Upper lobe of left lung (tissue), 6 donors: Measurements from ENCODE around the gene ETNK1. TPM values are rescaled to one million over a fixed set of nuclear protein-coding genes. Genes with fewer than 3 reads are reported as not detected.

Source experiments
- ATAC-seq, 2 donors: fragments of 200-7000 bp; cut with Tn5 transposase; one replicate each; pipeline ENCODE4 v1.9.1; 2022; ENCODE audit warnings: mild to moderate bottlenecking in 2 of 2, moderate library complexity in 2 of 2; ENCODE audit not compliant: low FRiP score in 2 of 2
- DNase-seq, 2 donors: peaks; one replicate each; pipeline ENCODE4 v3.0.0-alpha.2; 2019 to 2020
- H3K27ac ChIP-seq, 4 donors: fragments of 200-600 bp; sonication (generic); one replicate each; pipeline ENCODE4 v1.5.1; 2016 to 2019
- H3K27me3 ChIP-seq, 4 donors: fragments of 200-600 bp; sonication (generic); one replicate each; pipeline ENCODE4 v1.5.1; 2017 to 2019
- H3K36me3 ChIP-seq, 4 donors: fragments of 200-600 bp; sonication (generic); one replicate each; pipeline ENCODE4 v1.5.1; 2016 to 2019
- H3K4me1 ChIP-seq, 4 donors: fragments of 200-600 bp; sonication (generic); one replicate each; pipeline ENCODE4 v1.5.1; 2018 to 2019
- H3K4me3 ChIP-seq, 4 donors: fragments of 200-600 bp; sonication (generic); one replicate each; pipeline ENCODE4 v1.5.1; 2017 to 2019; ENCODE audit warnings: mild to moderate bottlenecking in 2 of 4, moderate library complexity in 1 of 4
- H3K9me3 ChIP-seq, 4 donors: fragments of 200-600 bp; sonication (generic); one replicate each; pipeline ENCODE4 v1.5.1; 2018 to 2019
- EP300 ChIP-seq, 4 donors: sonication (generic); formaldehyde crosslinking; IDR thresholded peaks; one replicate each; pipeline ENCODE4 v1.5.1; 2017; ENCODE audit warnings: antibody characterized with exemption in 4 of 4, control low read depth in 2 of 4
- POLR2A ChIP-seq, 4 donors: fragments of 450-650 bp; IDR thresholded peaks; one replicate each; pipeline ENCODE4 v1.5.1; 2016 to 2017; ENCODE audit warnings: antibody characterized with exemption in 4 of 4, mild to moderate bottlenecking in 2 of 4
- POLR2AphosphoS5 ChIP-seq, 2 donors: sonication (generic); formaldehyde crosslinking; IDR thresholded peaks; one replicate each; pipeline ENCODE4 v1.5.1; 2017; ENCODE audit warnings: antibody characterized with exemption in 2 of 2
- WGBS, 2 donors: methylation state at CpG; one replicate each; pipeline ENCODE4 v1.1.5; 2017 to 2018; 5-methylcytosine and 5-hydroxymethylcytosine counted together
- total RNA-seq, 6 donors: library from RNA; depleted of rRNA in 4 of 6; stranded (reverse); fragments of >200 nt in 4 of 6; gene quantifications; one replicate each; pipeline versions ENCODE4 v1.1.0 to v1.2.1, GENCODE V29; 2016 to 2021
- TF ChIP-seq, protein P1 (sequence below), 6 experiments: fragments of 450-650 bp in 4 of 6; fragments of 200-600 bp in 2 of 6; sonication (generic) in 2 of 6; IDR thresholded peaks; one replicate each; pipeline ENCODE4 v1.5.1; 2016 to 2019; ENCODE audit warnings: antibody characterized with exemption in 6 of 6
- donor health status: DM: no; HTN: no; CAD: no; lungs with moderate emphysema.
- donor health status: DM: no; HTN: yes; CAD: no; lungs with severe emphysema.

ETNK1 gene
- total RNA-seq, 6 donors from 2014 or later, result 17.2 to 69.7 (median 47.5) TPM

DNA sequence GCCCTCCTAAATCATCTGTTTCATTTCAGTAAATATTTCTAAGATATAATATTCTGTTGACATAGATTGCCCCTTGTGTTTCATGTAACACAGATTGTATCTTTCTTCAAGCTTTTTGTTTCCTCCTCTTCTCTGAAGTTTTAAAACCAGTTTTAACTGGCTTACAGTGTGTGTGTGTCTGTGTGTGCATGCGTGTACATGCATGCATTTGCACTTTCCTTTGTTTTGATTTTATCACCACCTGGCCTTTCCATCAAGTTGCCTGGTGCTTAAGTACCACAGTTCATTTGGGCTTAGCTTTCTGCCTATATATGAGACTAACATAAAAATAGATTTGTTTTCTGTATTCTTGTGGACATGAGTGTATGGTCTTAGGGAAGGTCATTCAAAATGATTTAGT, 31.9 kb downstream of the ETNK1 start:
- H3K27me3 ChIP-seq, result no peaks in the 10 kb centered on the region
- WGBS, 2 donors, result 88 to 98% methylated on average over 1 of the region's 1 CpG
- peaks cover 0 to 8% (median 0%) of the 10 kb centered on the region in 4 donors for H3K36me3 ChIP-seq
- no peak overlapping the region for H3K4me3 ChIP-seq
- H3K4me1 ChIP-seq, result peaks cover 0 to 15% (median 3%) of the 10 kb centered on the region in 4 donors
- DNase-seq, result no peak
- TF ChIP-seq EP300 (IDR thresholded peaks at IDR 0.05) (no peak), POLR2AphosphoS5 (IDR thresholded peaks at IDR 0.05) (no peak), POLR2A (IDR thresholded peaks at IDR 0.05) (no peak)
- TF ChIP-seq, protein P1, sequence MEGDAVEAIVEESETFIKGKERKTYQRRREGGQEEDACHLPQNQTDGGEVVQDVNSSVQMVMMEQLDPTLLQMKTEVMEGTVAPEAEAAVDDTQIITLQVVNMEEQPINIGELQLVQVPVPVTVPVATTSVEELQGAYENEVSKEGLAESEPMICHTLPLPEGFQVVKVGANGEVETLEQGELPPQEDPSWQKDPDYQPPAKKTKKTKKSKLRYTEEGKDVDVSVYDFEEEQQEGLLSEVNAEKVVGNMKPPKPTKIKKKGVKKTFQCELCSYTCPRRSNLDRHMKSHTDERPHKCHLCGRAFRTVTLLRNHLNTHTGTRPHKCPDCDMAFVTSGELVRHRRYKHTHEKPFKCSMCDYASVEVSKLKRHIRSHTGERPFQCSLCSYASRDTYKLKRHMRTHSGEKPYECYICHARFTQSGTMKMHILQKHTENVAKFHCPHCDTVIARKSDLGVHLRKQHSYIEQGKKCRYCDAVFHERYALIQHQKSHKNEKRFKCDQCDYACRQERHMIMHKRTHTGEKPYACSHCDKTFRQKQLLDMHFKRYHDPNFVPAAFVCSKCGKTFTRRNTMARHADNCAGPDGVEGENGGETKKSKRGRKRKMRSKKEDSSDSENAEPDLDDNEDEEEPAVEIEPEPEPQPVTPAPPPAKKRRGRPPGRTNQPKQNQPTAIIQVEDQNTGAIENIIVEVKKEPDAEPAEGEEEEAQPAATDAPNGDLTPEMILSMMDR (IDR thresholded peaks at IDR 0.05), result no peak
- H3K27ac ChIP-seq, result no peak overlapping the region
- no peak for ATAC-seq
- no peaks in the 10 kb centered on the region for H3K9me3 ChIP-seq

DNA sequence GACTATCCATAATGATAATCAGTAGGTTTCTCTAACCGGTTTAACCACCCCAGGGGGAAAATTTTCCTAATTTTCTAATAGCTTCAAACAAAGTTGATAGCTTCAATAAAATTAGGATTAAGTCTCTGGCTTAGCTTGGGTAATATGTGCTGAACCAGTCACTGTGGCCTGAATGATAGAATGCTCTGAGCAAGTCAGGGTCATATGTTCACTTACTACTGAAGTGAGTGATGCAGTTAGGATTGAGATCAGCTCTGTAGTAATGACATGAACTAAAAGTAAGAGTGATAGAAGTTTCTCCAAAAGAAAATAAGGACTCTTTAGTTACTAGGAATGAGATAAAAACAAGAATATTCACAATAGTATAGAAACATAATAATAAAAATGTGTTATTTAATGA, 32.6 kb downstream of the ETNK1 start:
- no peaks in the 10 kb centered on the region for H3K27me3 ChIP-seq
- H3K4me1 ChIP-seq, result peaks cover 0 to 15% (median 3%) of the 10 kb centered on the region in 4 donors
- DNase-seq (no peak), ATAC-seq (no peak)
- H3K36me3 ChIP-seq, result peaks cover 0 to 15% (median 0%) of the 10 kb centered on the region in 4 donors
- no peak overlapping the region for H3K4me3 ChIP-seq
- 94 to 100% methylated on average over 1 of the region's 1 CpG for WGBS, 2 donors
- TF ChIP-seq POLR2AphosphoS5 (IDR thresholded peaks at IDR 0.05) (no peak), EP300 (IDR thresholded peaks at IDR 0.05) (no peak), POLR2A (IDR thresholded peaks at IDR 0.05) (no peak)
- TF ChIP-seq, protein P1 (IDR thresholded peaks at IDR 0.05), result no peak
- no peaks in the 10 kb centered on the region for H3K9me3 ChIP-seq
- H3K27ac ChIP-seq, result no peak overlapping the region

DNA sequence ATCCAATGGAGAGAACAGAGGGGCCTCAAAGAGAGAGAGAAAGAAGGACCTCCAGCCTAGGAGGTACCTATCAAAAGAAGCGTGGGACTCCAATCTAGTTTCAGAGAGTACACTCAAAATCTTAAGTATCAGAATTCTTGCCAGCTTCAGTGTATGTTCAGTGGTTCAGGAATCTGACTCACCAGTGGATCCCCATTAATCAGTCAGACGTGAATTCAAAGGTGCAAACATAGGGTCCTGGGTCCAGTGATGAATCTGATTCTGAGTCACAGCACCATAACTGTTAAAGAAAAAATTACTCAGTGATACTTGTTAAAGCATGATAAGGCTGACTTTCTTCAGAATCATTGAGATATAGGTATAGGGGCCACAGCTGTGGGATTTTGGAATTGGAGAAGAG, 33.2 kb downstream of the ETNK1 start:
- peaks cover 0 to 10% (median under 1%) of the 10 kb centered on the region in 4 donors for H3K4me1 ChIP-seq
- ATAC-seq, result no peak
- peaks cover 0 to 15% (median 0%) of the 10 kb centered on the region in 4 donors for H3K36me3 ChIP-seq
- H3K9me3 ChIP-seq, result no peaks in the 10 kb centered on the region
- H3K27ac ChIP-seq, result no peak overlapping the region
- TF ChIP-seq EP300 (IDR thresholded peaks at IDR 0.05), result no peak
- TF ChIP-seq POLR2A (IDR thresholded peaks at IDR 0.05), result no peak
- no peak for TF ChIP-seq POLR2AphosphoS5 (IDR thresholded peaks at IDR 0.05)
- TF ChIP-seq, protein P1 (IDR thresholded peaks at IDR 0.05), result no peak
- WGBS, 2 donors, result 66 to 75% methylated on average over 2 of the region's 2 CpGs
- no peak for DNase-seq
- no peaks in the 10 kb centered on the region for H3K27me3 ChIP-seq
- no peak overlapping the region for H3K4me3 ChIP-seq

DNA sequence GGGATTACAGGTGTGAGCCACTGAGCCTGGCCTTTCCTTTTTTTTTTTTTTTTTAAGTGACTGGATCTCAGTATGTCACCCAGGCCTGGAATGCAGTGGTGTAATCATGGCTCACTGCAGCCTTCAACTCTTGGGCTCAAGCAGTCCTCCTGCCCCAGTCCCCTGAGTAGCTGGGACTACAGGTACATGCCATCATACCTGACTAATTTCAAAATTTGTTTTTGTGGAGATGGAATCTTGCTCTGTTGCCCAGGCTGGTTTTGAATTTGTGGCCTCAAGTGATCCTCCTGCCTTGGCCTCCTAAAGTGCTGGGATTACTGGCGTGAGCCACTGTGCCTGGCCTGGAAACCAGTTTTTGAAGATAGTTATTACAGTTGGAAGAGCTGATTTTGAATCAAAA, 37.4 kb downstream of the ETNK1 start:
- H3K9me3 ChIP-seq, result no peaks in the 10 kb centered on the region
- no peaks in the 10 kb centered on the region for H3K4me1 ChIP-seq
- no peaks in the 10 kb centered on the region for H3K27me3 ChIP-seq
- DNase-seq, result no peak
- TF ChIP-seq POLR2A (IDR thresholded peaks at IDR 0.05) (no peak), POLR2AphosphoS5 (IDR thresholded peaks at IDR 0.05) (no peak), EP300 (IDR thresholded peaks at IDR 0.05) (no peak)
- TF ChIP-seq, protein P1 (IDR thresholded peaks at IDR 0.05), result no peak
- 100% methylated on average over 1 of the region's 1 CpG for WGBS, 2 donors
- no peak overlapping the region for H3K4me3 ChIP-seq
- H3K36me3 ChIP-seq, result peaks cover 0 to 20% (median 0%) of the 10 kb centered on the region in 4 donors
- no peak for ATAC-seq
- H3K27ac ChIP-seq, result no peak overlapping the region

DNA sequence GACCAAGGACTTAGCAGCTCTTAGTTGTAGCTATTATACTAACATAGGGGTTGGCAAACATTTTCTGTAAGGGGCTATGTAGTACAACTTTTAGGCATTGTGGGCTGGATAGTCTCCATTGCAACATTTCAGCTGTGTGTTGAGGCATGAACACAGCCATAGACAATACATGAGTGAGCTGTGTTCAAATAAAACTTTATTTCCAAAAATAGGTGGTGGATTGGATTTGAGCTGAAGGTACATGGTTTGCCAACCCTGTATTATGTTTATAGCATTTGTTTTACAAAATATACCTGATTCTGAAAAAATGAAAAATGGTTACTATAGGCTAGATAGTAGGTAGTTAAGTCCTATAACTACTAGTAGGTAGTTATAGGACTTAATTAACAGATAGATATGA, 40.5 kb downstream of the ETNK1 start:
- H3K4me3 ChIP-seq, result no peak overlapping the region
- H3K27me3 ChIP-seq, result no peaks in the 10 kb centered on the region
- H3K4me1 ChIP-seq, result no peaks in the 10 kb centered on the region
- H3K36me3 ChIP-seq, result peaks cover 0 to 26% (median 0%) of the 10 kb centered on the region in 4 donors
- H3K9me3 ChIP-seq, result no peaks in the 10 kb centered on the region
- DNase-seq (no peak), ATAC-seq (no peak)
- no peak overlapping the region for H3K27ac ChIP-seq
- TF ChIP-seq POLR2A (IDR thresholded peaks at IDR 0.05), result no peak
- TF ChIP-seq POLR2AphosphoS5 (IDR thresholded peaks at IDR 0.05), result no peak
